ENCODE measurements around the gene TTC22. TPM values are rescaled to one million over a fixed set of nuclear protein-coding genes. Genes with fewer than 3 reads are reported as not detected.

The TTC22 gene
- total and polyA plus RNA-seq, 2 donors from 2014 or later, result 9.6 to 16.5 TPM

- no peak for TF ChIP-seq CTCF (IDR thresholded peaks at IDR 0.05; ENCODE audit: borderline replicate concordance, extremely low read depth, insufficient read depth)
- no peak for DNase-seq
- intact Hi-C loops (cut with DNase I), result no loop called here
- FAIRE-seq, result no peak
- Histone ChIP-seq H3K4me1 (ENCODE audit: control insufficient read depth in 2 of 3, insufficient read depth in 2 of 3, low read depth in 1 of 3, low read length in 3 of 3) (peaks cover 0 to 12% (median 6%) of the 10 kb centered on the region in 3 donors), H3K27ac (ENCODE audit: low read depth in 2 of 2, low read length in 2 of 2) (no peak overlapping the region), H3K27me3 (ENCODE audit: control insufficient read depth, insufficient read depth, low read length) (no peaks in the 10 kb centered on the region), H3K9me3 (ENCODE audit: control insufficient read depth in 2 of 3, insufficient read depth in 1 of 3, low read length in 3 of 3) (no peaks in the 10 kb centered on the region), H3K9ac (ENCODE audit: low read length in 3 of 3) (no peak overlapping the region), H3K36me3 (ENCODE audit: control insufficient read depth in 2 of 3, insufficient read depth in 3 of 3, low read length in 3 of 3) (peaks cover 0 to 15% (median 8%) of the 10 kb centered on the region in 3 donors), H3K4me3 (ENCODE audit: low read length in 3 of 3) (no peak overlapping the region)
Observed at GRCh38 chr1:54758678-54759348, 42.3 kb downstream of the TTC22 start.

GRCh38 chr1:54757833-54758232 is 43.3 kb downstream of the TTC22 start:
- Histone ChIP-seq H3K36me3 (ENCODE audit: control insufficient read depth in 2 of 3, insufficient read depth in 3 of 3, low read length in 3 of 3) (peaks cover 0 to 15% (median 8%) of the 10 kb centered on the region in 3 donors), H3K27ac (ENCODE audit: low read depth in 2 of 2, low read length in 2 of 2) (no peak overlapping the region), H3K4me1 (ENCODE audit: control insufficient read depth in 2 of 3, insufficient read depth in 2 of 3, low read depth in 1 of 3, low read length in 3 of 3) (peaks cover 0 to 2% (median 2%) of the 10 kb centered on the region in 3 donors), H3K4me3 (ENCODE audit: low read length in 3 of 3) (no peak overlapping the region), H3K27me3 (ENCODE audit: control insufficient read depth, insufficient read depth, low read length) (no peaks in the 10 kb centered on the region), H3K9me3 (ENCODE audit: control insufficient read depth in 2 of 3, insufficient read depth in 1 of 3, low read length in 3 of 3) (no peaks in the 10 kb centered on the region), H3K9ac (ENCODE audit: low read length in 3 of 3) (no peak overlapping the region)
- FAIRE-seq, result no peak
- intact Hi-C loops (cut with DNase I), result no loop called here
- DNase-seq, result no peak
- no peak for TF ChIP-seq CTCF (IDR thresholded peaks at IDR 0.05; ENCODE audit: borderline replicate concordance, extremely low read depth, insufficient read depth)

GRCh38 chr1:54754486-54755285 is 46.4 kb downstream of the TTC22 start:
- H3K9ac ChIP-seq (ENCODE audit: low read length in 3 of 3), result no peak overlapping the region
- intact Hi-C loops (cut with DNase I), result no loop called here
- no peaks in the 10 kb centered on the region for H3K9me3 ChIP-seq (ENCODE audit: control insufficient read depth in 2 of 3, insufficient read depth in 1 of 3, low read length in 3 of 3)
- H3K4me3 ChIP-seq (ENCODE audit: low read length in 3 of 3), result no peak overlapping the region
- no peak overlapping the region for H3K27ac ChIP-seq (ENCODE audit: low read depth in 2 of 2, low read length in 2 of 2)
- H3K36me3 ChIP-seq (ENCODE audit: control insufficient read depth in 2 of 3, insufficient read depth in 3 of 3, low read length in 3 of 3), result peaks cover 0 to 15% (median 8%) of the 10 kb centered on the region in 3 donors
- no peaks in the 10 kb centered on the region for H3K4me1 ChIP-seq (ENCODE audit: control insufficient read depth in 2 of 3, insufficient read depth in 2 of 3, low read depth in 1 of 3, low read length in 3 of 3)
- DNase-seq (no peak), FAIRE-seq (no peak)
- H3K27me3 ChIP-seq (ENCODE audit: control insufficient read depth, insufficient read depth, low read length), result no peaks in the 10 kb centered on the region
- TF ChIP-seq CTCF (IDR thresholded peaks at IDR 0.05; ENCODE audit: borderline replicate concordance, extremely low read depth, insufficient read depth), result no peak

All from kidney (tissue), 14 donors.